ENCODE measurements around the gene RASSF1.
"Not testable (repeated sequence)": the region's sequence is repeated elsewhere in the genome, so short reads cannot be mapped to it uniquely, and the experiment has no call there.

The RASSF1 gene

DNA sequence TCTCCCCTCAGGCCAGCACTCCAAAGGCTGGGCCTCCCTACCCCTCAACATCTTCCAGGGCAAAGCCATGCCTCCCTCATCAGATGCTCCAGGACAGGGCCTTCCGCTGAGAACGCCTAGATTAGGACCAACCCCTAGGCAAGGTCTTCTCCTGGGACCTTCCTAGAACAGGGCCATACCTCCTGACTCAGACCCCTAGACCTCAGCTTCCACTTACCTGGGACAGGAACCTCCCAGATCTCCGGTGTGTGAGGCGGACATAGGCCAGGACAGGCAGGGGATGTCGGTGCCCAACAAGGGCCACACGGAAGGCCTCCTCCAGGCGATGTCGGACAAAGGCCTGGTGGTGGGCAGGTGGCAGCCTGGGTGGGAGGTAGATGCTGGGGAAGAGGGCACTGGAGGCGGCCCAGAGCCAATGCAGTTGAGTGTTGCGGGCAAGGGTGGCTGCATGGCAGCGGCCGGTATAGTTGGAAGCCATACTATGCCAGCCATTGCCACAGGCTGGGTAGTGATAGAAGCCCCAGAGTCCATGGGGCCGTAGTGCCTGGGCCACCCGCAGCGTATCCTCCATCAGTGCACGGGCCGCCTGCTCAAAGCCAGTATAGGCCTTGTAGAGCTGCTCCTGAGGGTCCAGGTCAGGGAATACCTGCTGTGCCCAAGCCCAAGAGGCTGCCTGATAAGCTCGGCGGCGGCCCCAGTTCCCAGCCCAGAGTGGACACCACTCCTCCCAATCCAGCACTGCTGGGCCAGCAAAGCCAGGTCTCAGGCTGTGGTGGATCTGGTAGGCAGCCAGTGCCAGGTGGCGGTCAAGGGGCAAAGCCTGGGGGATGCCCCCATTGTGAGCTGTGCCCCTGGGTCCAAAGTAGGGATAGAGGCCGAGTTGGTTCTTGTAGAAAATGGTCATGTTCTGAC, 45.9 kb downstream of the RASSF1 start:
- in situ Hi-C loops (cut with HindIII; ENCODE audit: low pct_ligation_motif_present, low pct_unique_long_range_greater_than_20kb, low sequenced_read_pairs) = no loop called here
- DNase-seq = no peak

DNA sequence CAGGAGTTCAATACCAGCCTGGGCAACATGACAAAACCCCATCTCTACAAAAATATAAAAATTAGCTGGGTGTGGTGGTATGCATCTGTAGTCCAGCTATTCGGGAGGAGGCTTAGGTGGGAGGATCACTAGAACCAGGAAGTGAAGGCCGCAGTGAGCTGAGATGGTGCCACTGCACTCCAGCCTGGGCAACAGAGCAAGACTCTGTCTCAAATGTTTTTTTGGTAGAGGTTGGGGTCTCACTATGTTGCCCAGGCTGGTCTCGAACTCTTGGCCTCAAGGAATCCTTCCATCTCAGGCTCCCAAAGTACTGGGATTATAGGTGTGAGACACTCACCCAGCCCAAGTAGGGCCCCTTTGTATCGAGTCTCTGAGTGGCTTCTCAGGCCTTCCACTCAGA, 46.5 kb downstream of the RASSF1 start:
- no peak for DNase-seq
- in situ Hi-C loops (cut with HindIII; ENCODE audit: low pct_ligation_motif_present, low pct_unique_long_range_greater_than_20kb, low sequenced_read_pairs) = no loop called here

DNA sequence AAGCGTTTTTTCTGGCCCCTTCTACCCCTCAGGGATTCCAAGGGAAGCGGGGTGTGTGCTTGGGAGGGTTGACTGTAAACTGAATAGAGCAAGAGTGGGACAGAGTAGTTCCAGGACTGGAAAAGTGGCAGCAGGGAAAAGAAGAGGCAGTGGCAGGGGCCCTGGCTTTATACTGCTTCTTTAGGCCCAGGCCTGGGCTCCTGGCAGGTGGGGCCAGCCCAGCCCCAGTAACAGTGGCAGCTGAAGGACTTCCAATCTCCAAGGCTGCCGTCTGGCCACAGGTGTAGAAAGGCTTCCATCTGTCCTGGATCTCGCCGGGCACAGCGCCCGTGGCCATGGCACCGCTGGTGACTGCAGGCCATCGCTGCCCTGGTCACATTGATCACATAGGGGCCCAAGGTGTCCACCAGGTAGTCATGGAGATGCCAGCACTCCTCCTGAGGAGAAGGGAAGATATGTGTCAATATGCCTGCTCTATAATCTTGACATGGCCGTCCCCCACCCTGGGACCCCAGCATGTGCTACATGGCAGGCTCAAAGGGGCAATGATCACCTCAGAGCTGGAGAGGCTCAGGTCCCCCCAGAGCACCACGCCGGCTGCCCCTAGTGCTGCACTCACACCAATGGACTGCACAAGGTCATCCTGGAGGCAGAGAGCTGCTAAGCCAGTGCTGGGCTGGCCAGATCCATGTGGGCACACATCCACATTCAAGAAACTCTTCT, 47.4 kb downstream of the RASSF1 start:
- in situ Hi-C loops (cut with HindIII; ENCODE audit: low pct_ligation_motif_present, low pct_unique_long_range_greater_than_20kb, low sequenced_read_pairs) = no loop called here
- no peak for DNase-seq

DNA sequence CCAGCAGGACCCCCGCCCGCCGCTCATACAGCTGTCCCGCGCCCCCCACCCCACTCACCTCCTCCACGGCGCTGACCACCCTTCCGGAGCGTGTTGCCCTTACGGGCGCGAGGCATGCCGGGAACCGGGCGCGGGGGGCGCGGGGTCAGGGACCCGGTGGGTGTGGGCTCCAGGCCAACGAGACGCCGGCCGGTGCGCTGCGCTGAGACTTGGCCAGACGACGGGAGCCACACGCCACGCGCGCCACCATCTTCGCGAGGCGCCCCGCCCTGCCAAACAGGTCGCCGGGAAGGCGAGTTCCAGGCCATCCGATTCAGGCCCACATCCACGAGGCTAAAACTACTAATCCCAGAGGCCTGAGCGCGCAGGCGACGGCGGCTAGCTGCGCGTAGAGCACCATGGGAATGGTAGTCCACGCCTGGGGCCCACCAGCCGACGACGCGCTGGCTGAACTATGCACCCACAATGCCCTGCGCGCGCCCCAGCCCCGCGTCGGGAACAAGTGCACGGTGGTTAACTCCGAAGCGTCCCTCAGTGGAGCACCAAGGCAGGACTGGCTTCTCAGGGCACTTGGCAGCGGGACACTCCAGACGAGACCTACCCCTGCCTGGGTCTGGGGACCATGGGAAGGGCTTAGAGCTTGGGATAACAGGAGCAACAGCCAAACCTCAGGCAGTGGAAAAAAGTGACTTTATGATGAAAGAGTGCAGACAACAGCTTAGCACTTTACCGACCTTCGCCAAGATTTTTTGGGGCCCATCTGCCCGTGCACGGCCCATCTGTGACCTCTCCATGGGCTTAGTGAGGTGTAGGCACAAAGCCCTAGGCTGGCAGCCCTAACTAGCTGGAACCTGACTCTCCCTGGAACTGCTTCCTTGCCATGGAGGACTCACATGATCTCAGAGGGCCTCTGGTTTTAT, 48.2 kb downstream of the RASSF1 start, which contains the start of gene IFRD2:
TSS of gene IFRD2 (minus strand) at position 271 of the 920 bp plus-strand sequence. CDS start at position 116, 155 bp downstream.
- in situ Hi-C loops (cut with HindIII; ENCODE audit: low pct_ligation_motif_present, low pct_unique_long_range_greater_than_20kb, low sequenced_read_pairs) = no loop called here
- DNase-seq = peak; percentile 95

DNA sequence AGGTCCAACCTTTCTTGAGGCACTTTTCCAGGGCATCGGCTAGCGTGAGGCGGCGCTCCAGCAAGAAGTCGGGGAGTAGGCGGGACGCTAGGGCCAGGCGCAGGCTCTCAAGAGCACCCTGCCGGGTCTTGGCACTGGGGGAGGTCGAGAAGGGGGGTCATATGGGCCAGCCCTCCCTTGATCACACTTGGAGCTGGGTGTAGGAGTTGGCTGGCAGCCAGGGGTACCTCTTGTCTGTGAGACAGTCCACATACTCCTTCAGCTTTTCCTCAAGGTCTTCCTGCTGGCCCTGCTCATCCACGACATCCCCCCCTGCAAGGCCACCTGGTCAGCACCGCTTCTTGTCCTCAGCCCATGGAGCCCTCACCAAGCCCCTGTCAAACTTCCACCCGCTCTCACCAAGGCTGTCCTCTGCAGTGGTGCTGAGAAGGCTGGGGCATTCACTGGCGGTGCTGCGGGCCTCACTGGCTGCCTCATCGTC, 50.4 kb downstream of the RASSF1 start:
- DNase-seq = no peak
- in situ Hi-C loops (cut with HindIII; ENCODE audit: low pct_ligation_motif_present, low pct_unique_long_range_greater_than_20kb, low sequenced_read_pairs) = no loop called here

DNA sequence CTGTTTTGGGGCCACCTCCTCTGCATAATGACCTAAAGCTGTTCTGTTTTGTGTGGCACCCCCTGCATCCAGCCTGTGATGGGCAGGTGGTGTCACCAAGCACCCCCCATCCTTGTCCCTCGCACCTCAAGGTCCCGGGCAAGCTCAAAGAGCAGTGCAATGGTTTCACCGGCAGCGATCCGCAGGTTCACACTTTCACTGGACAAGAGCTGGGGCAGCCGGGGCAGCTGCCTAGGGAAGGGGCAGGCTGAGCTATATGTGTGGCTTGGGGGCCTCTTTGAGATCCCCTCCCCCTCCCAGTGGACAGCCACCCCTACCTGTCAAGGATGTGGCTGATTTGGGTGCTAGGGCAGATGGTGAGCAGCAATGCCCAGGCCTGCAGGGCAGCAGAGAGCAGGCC, 51.5 kb downstream of the RASSF1 start:
- in situ Hi-C loops (cut with HindIII; ENCODE audit: low pct_ligation_motif_present, low pct_unique_long_range_greater_than_20kb, low sequenced_read_pairs) = no loop called here
- no peak for DNase-seq

DNA sequence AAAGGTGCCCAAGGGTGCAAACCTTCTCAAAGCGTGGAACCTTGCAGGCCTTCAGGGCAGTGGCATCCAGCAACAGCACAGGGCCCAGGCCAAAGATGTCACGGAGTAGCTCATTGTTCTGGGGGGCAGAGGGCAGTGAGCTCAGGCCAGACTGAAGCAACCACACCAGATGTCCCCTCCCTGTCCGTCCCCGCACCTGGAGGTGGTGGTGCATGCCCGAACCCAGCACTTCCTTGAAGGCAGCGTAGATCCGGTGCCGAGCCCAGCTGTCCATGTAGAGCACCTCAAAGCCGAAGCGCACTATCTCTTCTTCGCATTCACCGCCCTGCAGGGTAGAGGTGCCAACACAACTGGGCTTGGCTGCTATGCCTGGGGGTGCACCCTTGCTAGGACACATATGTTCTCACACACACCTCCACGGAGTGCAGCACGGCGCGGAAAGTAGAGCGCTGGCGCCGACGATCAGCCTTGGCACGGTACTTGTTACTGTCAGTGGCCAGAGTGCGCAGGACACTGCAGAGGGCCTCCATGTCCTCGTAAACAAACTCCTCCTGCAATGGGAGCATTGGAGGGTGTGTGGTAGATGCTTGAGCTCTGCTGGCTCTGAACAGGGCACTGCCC, 52.1 kb downstream of the RASSF1 start:
- DNase-seq = no peak
- in situ Hi-C loops (cut with HindIII; ENCODE audit: low pct_ligation_motif_present, low pct_unique_long_range_greater_than_20kb, low sequenced_read_pairs) = no loop called here

DNA sequence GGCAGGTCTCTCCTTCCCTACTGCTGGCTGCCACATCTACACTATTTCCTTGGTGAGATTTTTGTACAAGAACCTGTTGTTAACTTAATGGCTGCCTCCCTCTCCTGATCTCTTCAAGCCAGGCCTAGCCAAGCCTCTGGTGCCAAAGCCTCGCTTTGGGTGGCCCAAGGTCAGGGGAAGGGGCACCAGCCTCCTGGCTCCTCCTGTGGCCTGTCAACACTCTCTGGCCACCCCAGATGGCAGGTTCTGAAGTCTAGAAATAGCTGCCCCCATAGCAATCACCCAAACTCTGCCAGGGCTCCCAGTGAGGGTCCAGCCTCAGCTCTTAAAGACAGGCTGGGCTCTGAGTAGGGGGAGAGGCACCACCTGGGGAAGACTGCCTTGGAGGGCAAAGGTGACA, 53.4 kb downstream of the RASSF1 start:
- in situ Hi-C loops (cut with HindIII; ENCODE audit: low pct_ligation_motif_present, low pct_unique_long_range_greater_than_20kb, low sequenced_read_pairs) = no loop called here
- DNase-seq = no peak

DNA sequence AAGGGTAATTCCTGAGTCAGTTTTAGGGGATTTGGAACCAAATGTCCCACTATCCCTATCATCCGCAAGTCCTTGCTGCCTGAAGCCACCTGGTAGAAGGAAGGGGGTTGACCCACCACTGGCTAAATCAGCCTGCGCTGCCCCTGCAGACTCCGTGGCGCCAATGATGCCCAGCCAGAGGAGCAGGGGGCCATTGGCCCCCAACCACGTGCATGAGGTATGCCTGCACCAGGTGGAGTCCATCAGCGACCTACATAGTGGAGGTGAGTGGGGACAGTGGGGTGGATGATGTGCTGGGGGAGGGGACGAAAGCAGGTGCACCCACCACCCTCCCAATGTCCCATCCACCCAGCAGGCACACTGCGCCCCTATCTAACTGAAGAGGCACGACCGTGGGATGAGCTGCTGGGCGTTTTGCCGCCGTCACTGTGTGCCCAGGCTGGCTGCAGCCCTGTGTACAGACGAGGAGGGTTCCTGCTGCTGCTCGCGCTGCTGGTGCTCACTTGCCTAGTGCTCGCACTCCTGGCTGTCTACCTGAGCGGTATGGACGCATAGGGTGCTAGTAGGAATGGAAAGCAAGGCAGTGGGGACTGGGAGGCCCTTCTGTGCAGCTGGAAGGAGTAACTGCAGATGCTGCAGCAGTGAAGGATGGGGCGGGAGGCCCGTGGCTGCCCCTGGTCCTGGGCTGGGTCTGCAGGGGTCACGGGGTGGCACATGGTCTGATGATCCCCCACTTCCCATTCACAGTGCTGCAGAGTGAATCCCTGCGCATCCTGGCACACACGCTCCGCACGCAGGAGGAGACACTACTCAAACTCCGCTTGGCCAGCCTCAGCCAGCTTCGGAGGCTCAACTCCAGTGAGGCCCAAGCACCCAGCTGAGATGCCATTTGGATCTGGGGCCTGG, 54.1 kb downstream of the RASSF1 start:
- in situ Hi-C loops (cut with HindIII; ENCODE audit: low pct_ligation_motif_present, low pct_unique_long_range_greater_than_20kb, low sequenced_read_pairs) = no loop called here
- no peak for DNase-seq

DNA sequence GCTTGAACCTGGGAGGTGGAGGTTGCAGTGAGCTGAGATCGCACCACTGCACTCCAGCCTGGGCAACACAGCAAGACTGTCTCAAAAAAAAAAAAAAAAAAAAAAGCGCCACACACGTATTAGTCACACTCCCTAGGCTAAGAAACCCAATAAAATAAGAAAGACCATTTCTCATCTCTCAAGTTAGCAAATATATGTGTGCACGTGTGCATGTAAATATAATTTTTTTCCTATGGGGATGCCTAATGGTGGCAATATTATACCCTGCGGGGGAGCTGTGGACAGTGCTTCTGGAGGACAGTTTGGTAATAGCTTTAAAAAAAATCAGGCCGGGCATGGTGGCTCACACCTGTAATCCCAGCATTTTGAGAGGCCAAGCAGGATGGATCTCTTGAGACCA, 56.5 kb downstream of the RASSF1 start:
- in situ Hi-C loops (cut with HindIII; ENCODE audit: low pct_ligation_motif_present, low pct_unique_long_range_greater_than_20kb, low sequenced_read_pairs); DNase-seq: not testable (repeated sequence)
